Activated gamma-delta T cell treated with Interleukin-2 at 50 U/mL for 16 hours (primary cell): Measurements from ENCODE around the gene ZNF286A.
A peak's percentile ranks its signal among the peaks of the same experiment; 100 is the strongest.
"Not testable (repeated sequence)": the region's sequence is repeated elsewhere in the genome, so short reads cannot be mapped to it uniquely, and the experiment has no call there.

Experiments used
- DNase-seq: peaks from one replicate; pipeline ENCODE4 v3.0.0-alpha.2; 2020

ZNF286A gene

DNA sequence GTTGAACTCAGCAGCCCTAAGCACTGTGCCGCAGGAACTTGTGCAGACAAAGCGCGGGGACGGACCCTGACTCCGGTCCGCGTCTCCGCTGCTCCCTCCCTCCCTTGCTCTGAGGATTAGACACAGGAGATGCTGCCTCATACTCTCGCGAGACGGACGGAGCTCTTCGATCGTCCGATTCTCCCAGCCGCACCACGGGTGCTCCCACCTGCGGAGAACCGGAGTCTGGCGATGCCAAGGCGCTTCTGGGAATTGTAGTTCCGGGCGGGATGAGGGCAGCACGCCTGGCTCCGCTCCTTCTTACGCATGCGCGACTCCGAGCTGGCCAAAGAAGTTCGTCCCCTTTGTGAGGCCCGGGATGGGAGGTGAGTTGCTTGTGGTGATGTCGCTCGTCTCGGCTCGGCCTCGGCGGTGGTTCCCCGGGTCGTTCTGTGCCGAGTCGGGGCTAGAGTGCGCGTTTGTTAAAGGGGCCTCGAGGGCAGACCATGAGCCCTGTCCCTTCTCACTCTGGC, at the start of gene ZNF286A:
ZNF286A (plus strand) TSS at position 340 of the 512 bp plus-strand sequence. CDS start 578 bp downstream, outside the sequence.
- DNase-seq: peak; percentile 87

DNA sequence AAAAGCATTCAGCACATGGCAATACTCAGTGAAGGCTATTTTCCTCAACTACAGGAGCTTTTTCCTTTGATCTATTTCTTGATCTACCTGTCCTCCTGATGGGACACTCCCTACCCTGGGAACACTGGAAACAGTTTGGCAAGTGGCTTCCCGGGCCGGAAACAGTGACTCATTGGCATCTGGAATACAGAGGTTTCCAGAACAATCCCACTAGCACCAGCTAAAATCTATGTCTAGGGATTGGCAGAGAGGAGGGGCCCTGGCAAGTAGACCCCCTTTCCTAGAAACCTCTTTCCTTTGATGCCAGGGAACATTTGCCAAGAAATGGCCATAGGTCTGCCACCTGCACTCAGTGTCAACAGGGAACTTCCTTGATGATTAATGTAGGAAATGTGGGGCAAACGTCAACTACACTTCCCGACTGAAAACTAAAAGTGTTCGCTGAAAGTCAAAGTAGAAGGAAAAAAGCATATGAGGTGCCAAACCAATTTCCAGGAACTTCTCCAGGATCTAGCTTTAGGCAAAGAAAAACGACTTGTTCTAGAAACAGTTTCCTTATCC, 49.6 kb upstream of the ZNF286A start:
- no peak for DNase-seq

DNA sequence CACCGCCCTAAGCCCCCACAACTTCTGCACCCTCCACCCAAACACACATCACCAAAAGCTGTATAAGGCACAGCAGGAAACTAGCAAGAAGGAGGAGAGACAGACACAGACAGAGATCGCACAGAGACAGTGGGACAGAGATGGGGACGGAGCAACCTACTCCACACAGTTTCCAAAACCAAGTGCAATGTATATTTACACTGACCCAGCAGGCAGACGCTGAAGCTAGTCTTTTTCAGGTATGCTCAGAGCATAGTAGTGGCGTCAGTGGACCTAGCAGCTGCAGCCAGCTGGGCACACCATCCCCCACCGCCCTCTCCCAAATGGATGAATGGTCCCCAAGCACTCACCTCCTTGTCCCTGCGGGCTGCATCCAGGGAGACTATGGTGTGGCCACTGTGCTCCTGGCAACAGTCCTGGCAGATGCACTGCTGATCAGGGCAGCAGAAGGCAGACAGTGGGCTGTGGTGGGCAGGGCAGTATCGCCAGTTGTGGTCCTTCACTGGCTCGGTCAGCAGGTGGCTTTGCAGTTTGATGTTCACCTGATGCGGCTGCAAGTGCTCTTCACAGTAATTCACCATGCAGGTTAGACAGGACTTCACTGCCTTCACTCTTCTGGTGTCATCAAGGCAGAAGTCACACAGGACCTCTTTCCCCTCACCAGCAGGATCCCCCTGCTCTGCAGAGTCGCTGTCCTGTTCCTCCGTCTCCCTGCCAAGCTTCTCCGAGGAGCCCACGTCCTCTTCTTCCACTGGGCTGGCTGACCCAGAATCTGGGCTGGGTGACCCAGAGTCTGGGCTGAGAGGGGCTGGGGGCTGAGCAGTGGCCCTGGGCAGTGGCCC, 48.6 kb upstream of the ZNF286A start:
- no peak for DNase-seq

DNA sequence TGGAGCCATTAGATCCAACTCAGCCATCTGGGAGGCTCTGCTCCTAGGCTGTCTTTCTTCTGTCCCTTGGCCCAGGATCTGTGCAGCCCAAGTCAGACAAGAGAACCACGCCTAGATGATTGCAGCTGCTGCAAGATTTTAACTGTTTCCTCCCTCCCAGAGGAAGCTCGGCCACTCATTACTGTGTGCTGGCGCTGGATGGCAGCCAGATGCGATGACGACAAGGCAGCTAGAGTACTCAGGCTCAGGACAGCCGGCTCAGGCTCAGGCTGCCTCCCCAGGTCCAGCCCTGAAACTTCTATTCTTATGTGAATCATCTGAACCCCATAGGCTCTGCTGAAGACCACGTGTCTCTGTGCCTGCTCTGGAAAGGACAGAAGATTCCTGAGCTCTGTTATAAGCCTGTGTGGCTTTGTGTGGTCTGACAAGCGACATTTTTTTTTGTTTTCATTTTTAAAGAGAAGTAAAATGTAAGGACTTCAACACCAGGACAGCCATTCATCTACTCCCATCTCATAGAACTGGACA, 47.9 kb upstream of the ZNF286A start:
- DNase-seq: no peak

DNA sequence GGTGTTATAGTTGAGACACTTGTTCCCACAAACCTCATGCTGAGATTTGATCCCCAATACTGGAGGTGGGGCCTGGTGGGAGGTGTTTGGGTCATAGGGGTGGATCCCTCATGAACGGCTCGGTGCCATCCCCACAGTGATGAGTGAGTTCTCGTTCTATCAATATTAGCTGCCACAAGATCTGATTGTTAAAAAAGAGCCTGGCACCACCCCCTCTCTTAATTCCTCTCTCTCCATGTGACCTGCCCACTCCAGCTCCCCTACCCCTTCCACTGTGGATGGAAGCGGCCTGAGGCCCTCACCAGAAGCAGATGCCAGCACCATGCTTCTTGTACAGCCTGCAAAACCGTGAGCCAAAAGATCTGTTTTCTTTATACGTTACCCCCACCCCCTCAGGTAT, 46.6 kb upstream of the ZNF286A start:
- no peak for DNase-seq

DNA sequence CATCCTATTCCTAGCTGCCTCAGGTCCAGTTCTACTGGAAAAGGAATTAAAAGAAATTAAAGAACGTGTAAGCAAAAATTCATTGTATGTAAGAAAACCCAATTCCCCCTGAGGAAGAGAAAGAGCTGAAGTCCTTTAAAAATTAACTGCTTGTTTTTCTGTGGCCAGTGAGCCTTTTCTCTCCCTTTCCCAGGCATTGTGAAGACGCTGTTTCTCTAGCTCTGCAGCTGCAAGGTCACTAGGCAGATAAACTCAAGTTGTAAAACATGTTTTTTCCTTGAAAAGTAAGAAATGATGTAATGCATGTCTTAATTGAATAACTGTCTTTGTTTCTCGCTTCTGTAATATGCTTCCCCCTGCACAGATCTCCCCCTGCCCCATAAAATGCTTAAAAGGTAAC, 45.2 kb upstream of the ZNF286A start:
- DNase-seq: not testable (repeated sequence)

DNA sequence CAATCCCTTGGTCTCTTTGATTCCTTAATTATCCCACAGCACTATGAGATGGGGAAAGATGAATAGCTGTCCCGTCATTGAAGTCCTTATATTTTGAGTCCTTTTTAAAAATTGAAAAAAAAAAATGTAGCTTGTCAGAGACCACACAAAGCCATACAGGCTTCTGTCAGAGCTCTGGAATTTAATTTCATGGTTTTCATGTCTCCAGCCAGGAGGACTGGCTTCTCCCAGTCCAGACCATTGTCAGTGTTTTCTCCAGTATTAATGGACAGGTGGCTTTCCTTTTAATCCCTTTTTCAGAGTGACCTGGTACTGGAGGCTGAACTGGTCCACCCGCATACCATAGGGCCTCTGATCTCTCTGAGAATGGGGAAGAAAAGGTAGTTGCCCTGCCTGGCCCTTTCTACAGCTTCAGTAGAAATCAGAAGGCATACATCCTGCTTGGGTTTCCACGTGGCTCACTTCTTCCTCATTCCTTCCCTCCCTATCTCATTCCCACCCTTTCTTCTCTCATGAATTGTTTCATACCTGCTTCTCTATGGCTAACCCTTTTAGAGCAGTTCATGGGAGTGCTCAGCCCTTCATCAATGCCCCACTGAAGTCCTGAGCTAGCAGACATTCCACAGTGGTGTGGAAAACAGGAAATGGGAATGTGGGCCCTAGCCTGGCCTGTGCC, 44.5 kb upstream of the ZNF286A start:
- DNase-seq: no peak

DNA sequence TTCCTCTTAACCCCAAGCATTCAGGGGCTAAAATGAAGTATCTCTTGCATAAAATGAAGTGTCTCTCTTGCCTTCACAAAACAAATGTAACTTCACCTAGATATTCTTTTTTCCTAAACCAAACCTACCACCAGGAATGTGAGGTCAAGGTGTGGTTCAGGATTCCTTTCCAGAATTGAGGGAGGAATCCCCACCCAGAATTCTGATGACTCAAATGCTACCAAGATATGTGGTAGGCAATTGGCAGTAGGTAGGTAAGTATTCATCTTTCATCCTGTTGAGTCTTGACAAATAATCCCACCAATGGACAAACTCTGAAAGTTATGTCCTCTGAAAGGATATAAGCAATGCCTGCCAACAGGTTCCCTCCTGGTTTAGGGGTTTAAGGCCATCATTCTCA, 41.7 kb upstream of the ZNF286A start:
- no peak for DNase-seq

DNA sequence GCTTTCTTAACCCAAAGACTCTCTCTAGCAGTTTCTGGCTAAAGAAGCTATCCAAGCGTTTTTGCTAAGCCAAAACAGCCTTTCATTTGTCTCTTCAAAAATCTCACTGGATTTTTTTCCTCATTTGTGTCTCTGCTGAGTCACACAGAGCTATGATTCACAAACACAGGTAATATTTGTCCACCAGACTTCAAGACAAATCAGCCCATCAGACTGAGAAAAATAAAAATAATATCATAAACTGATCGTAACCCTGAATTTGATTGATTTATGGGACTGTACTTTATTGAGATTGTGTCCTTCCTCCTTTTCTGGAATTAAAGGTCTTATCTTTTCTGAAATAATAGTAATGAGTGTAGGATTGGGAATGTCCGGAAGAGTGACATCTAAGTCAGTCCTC, 41.3 kb upstream of the ZNF286A start:
- no peak for DNase-seq

DNA sequence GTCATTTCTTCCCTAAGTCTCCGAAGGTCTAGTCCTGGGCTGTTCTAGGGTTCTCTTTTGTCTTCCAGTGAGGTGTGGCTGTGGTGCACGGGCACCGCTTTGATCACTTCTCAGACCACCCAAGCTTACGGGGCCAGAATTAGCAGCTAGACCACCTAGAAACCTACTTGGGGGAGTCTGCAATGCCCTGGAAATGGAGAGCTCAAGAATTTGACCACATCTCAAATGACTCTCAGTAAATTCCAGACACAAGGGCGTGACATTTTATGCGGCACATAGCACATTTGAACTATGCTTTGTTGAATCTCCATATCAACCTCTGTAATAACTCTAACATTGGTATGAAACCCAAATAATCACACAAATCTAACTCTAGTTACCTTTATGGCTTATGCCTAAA, 40.3 kb upstream of the ZNF286A start:
- DNase-seq: no peak

DNA sequence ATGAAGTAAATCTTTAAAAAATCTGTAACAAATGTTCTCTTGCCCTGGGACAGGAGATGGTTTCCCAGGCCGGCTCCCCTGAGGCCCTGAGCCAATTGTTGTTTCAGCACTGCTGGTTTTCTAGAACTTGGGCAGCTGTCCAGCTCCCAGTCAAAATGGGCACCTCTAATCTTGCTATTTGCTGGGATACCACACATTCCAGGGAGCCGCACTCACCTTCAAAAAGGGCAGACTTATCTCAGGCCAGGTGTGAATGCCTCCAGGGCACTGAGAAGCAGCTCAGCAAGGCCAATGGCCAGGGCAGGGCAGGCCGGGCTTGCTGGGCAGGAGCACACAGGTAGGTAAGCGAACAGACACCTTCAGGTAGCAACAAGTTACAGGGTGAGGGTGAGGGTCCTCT, 39.9 kb upstream of the ZNF286A start:
- no peak for DNase-seq

DNA sequence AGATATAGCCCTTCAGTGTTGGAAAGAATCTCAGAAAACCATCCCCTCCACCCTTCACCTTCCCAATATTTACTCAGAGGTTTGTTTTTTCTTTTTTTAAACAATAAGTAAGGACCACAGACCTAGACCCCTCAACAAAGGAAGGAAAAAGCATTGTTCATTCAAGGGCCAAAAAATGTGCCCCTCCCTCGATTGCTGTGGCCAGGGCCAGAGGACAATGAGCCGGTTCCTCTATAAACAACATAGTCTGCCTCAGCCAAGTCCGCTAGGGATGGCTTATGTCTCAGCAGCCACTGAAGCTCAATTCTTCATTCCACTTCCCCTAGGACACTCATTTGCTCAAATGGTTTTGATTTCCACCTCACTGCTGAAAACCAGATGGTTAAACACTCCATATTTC, 39.5 kb upstream of the ZNF286A start:
- no peak for DNase-seq

DNA sequence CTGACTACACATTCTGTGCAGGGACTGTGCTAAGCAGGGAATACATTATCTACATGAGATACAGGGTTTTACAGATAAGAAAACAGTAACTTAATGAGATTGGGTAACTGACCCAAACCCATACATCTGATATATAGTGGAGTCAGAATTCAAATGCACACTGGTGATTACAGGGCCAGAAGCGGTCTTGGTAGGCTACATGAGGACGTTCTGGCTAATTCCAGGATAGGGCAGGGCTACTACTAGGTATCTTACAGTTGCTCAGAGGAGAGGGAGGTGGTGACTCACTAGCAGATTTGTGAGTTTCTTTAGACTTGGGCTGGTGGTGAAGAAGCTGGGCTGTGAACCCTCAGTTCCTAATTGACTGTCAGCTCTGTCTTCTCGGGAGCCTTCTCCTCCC, 36.9 kb upstream of the ZNF286A start:
- DNase-seq: no peak

DNA sequence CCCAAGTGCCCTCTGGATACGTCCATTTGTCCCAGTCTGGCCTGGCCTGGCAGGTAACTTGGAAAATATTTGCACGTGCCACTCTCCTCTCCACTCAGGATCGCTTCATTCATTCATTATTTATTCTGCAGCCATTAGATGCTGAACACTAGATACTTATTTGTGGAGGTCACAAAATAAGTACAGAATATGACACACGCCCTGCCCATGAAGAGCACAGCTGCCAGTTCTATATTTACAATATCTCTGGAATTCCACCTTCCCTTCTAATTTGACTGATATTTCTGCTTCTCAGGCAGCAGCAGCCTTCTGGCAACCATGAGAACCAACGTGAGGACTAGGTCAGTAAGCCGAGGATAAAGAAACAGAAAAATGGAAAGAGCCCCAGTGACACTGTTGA, 36.4 kb upstream of the ZNF286A start:
- DNase-seq: no peak

DNA sequence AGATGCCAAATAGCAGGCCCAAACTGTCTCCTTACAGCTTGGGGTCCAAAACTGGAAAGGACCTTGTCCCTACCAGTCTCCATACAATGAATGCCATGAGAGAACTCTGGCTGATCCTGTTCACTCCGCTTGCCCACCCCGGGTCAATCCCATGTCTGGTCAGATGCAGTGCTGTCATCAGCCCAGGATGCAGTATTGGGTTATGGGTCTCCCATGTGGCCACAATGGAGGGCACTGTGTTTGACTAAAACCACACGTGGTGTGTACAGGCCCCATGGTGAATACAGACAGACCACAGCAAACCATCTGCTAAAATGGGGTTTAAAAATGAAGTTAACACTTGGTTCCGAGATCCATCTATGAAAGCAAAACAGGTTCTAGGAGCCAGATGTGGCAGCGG, 35.9 kb upstream of the ZNF286A start:
- DNase-seq: no peak

DNA sequence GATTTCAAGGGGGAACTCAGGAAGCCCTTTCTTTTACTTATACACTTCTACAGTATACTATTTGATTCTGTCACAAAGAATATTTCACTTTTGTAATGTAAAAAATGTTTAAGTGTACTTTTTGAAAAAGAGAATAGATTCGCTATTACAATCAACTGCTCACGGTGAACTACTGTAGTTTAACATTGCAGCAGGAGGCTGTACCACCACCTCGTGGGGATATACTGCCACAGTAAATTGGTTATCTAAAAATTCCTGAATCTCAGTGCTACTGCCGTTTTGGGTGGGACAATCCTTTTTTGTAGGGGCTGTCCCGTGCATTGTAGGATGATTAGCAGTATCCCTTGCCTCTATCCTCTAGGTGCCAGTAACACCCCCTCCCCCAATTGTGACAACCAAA, 30.0 kb upstream of the ZNF286A start:
- DNase-seq: not testable (repeated sequence)

DNA sequence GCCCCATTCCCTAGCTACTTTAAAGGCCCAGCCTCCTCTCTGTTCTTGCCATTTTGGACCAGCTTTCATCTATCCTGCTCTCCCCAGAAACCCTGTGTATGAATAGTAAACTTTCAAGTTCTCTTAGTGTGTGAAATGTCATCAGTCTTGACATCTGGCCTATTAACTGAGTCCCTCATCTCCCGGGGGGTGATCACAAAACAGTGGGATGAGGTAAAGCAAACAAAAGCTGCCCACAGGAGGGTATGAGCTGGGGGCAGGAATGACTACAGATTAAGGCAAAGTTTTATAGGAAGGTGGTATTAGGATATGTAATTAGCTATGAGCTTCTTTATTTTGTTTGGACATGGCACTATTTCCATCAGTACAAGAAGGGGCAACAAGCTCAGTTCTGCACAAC, 24.9 kb upstream of the ZNF286A start:
- DNase-seq: not testable (repeated sequence)

DNA sequence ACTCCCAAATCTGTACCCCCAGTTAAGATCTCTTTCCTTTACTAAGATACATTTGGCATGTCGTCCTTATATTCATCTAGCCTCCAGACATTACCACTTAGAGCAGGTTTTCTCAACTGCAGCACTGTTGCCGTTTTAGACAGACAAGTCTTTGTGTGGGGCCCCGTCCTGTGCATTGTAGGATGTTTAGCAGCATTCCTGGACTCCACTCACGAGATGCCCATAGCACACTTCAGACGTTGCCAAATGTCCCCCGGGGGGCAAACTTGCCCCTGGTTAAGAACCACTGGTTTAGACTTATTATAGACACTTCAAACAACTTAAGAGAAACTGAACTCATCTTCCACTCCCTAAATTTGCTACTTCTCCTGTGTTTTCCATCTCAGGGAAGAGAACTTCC, 23.6 kb upstream of the ZNF286A start:
- DNase-seq: not testable (repeated sequence)

DNA sequence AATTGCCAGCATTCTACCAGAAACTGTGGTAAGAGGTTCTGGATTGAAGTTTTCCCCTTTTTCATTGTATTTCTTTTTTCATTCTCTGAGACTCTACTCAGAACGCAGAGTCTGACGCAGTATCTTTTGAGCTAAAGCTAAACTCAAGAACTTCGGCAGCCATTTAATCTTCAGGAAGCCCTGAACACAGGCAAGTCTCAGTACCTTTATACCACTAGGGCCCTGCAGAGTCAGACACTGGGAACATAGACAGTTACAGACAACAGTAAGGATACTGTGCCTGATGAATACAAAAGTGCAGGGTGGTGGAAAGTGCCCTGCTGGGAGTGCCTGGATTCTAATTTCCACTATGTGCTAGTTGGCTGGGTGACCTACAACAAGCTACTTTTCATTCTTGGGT, 16.4 kb upstream of the ZNF286A start:
- not testable (repeated sequence) for DNase-seq

DNA sequence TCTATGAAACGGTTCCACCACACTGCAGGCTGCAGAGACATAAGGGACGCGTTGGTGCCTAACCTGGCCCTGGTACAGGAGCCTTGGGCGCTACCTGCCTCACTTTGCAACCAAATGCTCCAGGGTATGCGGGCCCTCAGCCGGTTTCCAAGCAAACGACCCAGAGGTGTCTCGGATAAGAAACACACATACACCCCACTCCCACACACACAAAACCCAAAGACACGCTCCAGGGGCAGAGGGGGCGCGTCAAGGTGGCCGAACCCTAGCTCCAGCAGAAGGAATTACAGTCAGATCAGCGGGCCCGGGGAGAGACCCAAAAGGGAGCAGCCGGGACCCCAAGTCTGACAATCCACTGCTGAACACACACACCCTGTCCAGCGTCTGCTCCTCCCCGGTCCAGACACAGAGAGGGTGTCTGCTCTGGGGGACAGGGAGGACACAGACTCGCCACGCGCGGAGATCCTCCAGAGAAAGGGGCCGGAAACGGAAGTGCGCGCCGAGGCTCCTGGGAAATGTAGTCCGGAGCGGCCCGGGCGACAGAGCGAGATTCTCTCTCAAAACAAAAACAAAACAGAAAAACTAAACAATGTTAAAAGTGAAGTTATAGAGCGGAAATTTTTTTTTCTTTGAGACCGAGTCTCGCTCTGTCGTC, 15.6 kb upstream of the ZNF286A start, which contains the start of gene TRIM16:
TRIM16 (minus strand) TSS at position 488 of the 655 bp plus-strand sequence. CDS start 32,702 bp downstream, outside the sequence.
- DNase-seq: peak; percentile 74

DNA sequence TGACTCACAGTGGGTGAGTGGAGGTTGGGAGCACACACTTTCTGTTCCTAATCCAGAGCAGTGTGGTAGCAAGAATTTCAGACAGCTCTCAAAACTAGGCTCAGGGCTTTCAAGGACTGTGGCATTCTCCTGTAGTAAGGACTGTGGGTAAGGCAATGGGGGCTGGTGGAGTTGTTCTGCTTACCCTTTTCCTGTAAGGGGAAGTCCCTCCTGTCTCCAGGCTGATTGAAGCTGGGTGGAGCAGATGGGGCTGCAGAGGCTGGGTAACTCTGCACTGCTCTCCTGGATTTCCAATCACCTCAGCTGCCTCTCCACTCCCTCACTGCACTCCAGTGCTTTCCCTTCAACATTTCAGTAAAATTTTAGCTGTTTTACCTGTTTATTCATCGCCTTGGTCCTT, 12.1 kb upstream of the ZNF286A start:
- DNase-seq: not testable (repeated sequence)

DNA sequence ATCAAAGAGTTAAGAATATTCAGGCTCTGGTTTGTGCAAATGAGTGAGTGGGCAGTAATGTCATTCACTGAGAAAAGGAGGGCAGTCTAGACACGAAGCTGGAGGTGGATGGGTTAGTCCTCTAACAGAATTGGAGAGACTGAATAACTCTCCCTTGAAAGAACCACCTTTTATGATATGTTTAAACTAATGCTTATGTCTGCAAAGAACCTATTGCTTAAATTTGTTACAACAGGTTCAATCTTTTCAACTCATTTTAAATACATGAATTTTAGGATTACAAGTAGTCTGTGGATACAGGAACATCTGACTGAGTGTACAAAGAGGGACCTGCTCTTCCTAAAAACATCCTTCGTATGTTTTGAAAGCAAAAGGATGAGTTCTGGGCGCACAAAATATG, 585 bp upstream of the ZNF286A start:
- DNase-seq: not testable (repeated sequence)

DNA sequence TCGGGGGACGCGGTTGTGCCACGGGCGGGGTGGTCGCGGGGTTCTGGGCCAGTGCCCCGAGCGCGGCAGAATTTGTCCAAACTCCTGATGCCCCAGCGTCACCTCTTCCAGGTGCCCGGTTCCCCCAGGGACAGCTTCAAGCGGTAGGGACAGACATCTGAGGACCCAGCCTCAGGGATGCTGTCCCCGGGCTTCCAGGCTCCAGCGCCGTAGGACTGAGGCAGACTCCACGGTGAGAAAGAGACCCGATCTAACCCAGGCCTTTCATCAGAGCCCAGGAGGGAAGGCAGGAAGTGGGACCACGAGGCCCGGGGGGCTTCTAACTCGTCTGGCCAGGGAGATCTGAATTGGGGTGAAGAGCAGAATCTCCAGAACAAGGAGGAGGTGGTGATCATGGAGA, 385 bp downstream of the ZNF286A start:
- not testable (repeated sequence) for DNase-seq
